ENCODE data around the gene SLC13A2.

SLC13A2 gene

GRCh38 chr17:28492352-28493310, 19.2 kb downstream of the SLC13A2 start:
- CTCF ChIA-PET = no interaction called here
- TF ChIP-seq BHLHE40 (IDR thresholded peaks at IDR 0.05; ENCODE audit: borderline replicate concordance) = no peak
- no peak for TF ChIP-seq LEF1 (IDR thresholded peaks at IDR 0.05; ENCODE audit: borderline replicate concordance)
- TF ChIP-seq NFRKB (IDR thresholded peaks at IDR 0.05) = no peak
- TF ChIP-seq SUZ12 (IDR thresholded peaks at IDR 0.05) = no peak
- TF ChIP-seq ZNF384 (IDR thresholded peaks at IDR 0.05) = no peak
- TF ChIP-seq ARNT (IDR thresholded peaks at IDR 0.05) = no peak
- TF ChIP-seq L3MBTL2 (conservative IDR thresholded peaks at IDR 0.05) = no peak
- TF ChIP-seq PKNOX1 (IDR thresholded peaks at IDR 0.05) = no peak
- no peak for TF ChIP-seq ELF4 (IDR thresholded peaks at IDR 0.05)
- TF ChIP-seq SP1 (IDR thresholded peaks at IDR 0.05) = no peak
- no peak for TF ChIP-seq FOXA1 (IDR thresholded peaks at IDR 0.05)
- no peak for TF ChIP-seq TARDBP (IDR thresholded peaks at IDR 0.05)
- TF ChIP-seq FOXK2 (IDR thresholded peaks at IDR 0.05) = no peak
- TF ChIP-seq CTBP1 (IDR thresholded peaks at IDR 0.05; ENCODE audit: borderline replicate concordance) = no peak
- TF ChIP-seq FOXM1 (IDR thresholded peaks at IDR 0.05; ENCODE audit: borderline replicate concordance) = no peak
- no peak for TF ChIP-seq HDGF (IDR thresholded peaks at IDR 0.05; ENCODE audit: borderline replicate concordance)
- POLR2A ChIA-PET = no interaction called here
- no peak for DNase-seq (ENCODE audit: extremely low spot score)

- POLR2A ChIA-PET = no interaction called here
- DNase-seq (ENCODE audit: extremely low spot score) = no peak
- no peak for TF ChIP-seq NFRKB (IDR thresholded peaks at IDR 0.05)
- TF ChIP-seq SP1 (IDR thresholded peaks at IDR 0.05) = no peak
- no peak for TF ChIP-seq L3MBTL2 (conservative IDR thresholded peaks at IDR 0.05)
- CTCF ChIA-PET = interaction anchor here (1.6 to 2.4 kb wide), 2 partner anchors 43 to 47 kb away, joined by 8 to 14 read pairs; no protein-coding TSS in a partner anchor
These were observed 20.0 kb downstream of the SLC13A2 start for GRCh38 chr17:28493460-28493859.

- CTCF ChIA-PET = interaction anchor here (0.6 to 2.4 kb wide), 6 partner anchors 9 to 57 kb away, joined by 3 to 14 read pairs (median 4); no protein-coding TSS in a partner anchor
These were observed 21.2 kb downstream of the SLC13A2 start for GRCh38 chr17:28494445-28495188.

GRCh38 chr17:28495635-28496034, 22.2 kb downstream of the SLC13A2 start:
- TF ChIP-seq LEF1 (IDR thresholded peaks at IDR 0.05; ENCODE audit: borderline replicate concordance) (no peak), BHLHE40 (IDR thresholded peaks at IDR 0.05; ENCODE audit: borderline replicate concordance) (no peak), ARNT (IDR thresholded peaks at IDR 0.05) (no peak)
- ChIA-PET POLR2A (interaction anchor here (1.7 kb wide), 2 partner anchors 39 to 76 kb away, joined by 5 to 7 read pairs; partner anchors contain the start of gene PIGS), CTCF (interaction anchor here (0.6 to 2.4 kb wide), 8 partner anchors 8 to 117 kb away, joined by 3 to 14 read pairs (median 3); partner anchors contain the start of gene UNC119)
- DNase-seq (ENCODE audit: extremely low spot score) = no peak

More at GRCh38 chr17:28494445-28495188, 21.2 kb downstream of the SLC13A2 start:
- no peak for TF ChIP-seq L3MBTL2 (conservative IDR thresholded peaks at IDR 0.05)
- no peak for TF ChIP-seq SUZ12 (IDR thresholded peaks at IDR 0.05)
- no peak for TF ChIP-seq LEF1 (IDR thresholded peaks at IDR 0.05; ENCODE audit: borderline replicate concordance)
- TF ChIP-seq ARNT (IDR thresholded peaks at IDR 0.05) = no peak
- no peak for TF ChIP-seq CTBP1 (IDR thresholded peaks at IDR 0.05; ENCODE audit: borderline replicate concordance)
- TF ChIP-seq NFRKB (IDR thresholded peaks at IDR 0.05) = no peak
- no peak for TF ChIP-seq PKNOX1 (IDR thresholded peaks at IDR 0.05)
- TF ChIP-seq FOXA1 (IDR thresholded peaks at IDR 0.05) = no peak
- no peak for TF ChIP-seq FOXM1 (IDR thresholded peaks at IDR 0.05; ENCODE audit: borderline replicate concordance)
- POLR2A ChIA-PET = interaction anchor here (1.7 kb wide), 2 partner anchors 40 to 77 kb away, joined by 5 to 7 read pairs; partner anchors contain the start of gene PIGS
- peak; percentile 78 for DNase-seq (ENCODE audit: extremely low spot score)

- ChIA-PET POLR2A (interaction anchor here (1.6 kb wide), 1 partner anchor 55 kb away, joined by 4 read pairs; the partner anchor contains the start of gene UNC119), CTCF (interaction anchor here (1.0 kb wide), 1 partner anchor 42 kb away, joined by 3 read pairs; no protein-coding TSS in a partner anchor)
- TF ChIP-seq ZNF384 (IDR thresholded peaks at IDR 0.05) (no peak), ARNT (IDR thresholded peaks at IDR 0.05) (no peak), SP1 (IDR thresholded peaks at IDR 0.05) (no peak), L3MBTL2 (conservative IDR thresholded peaks at IDR 0.05) (no peak), HDGF (IDR thresholded peaks at IDR 0.05; ENCODE audit: borderline replicate concordance) (no peak), CTBP1 (IDR thresholded peaks at IDR 0.05; ENCODE audit: borderline replicate concordance) (no peak), FOXA1 (IDR thresholded peaks at IDR 0.05) (no peak), TARDBP (IDR thresholded peaks at IDR 0.05) (no peak), PKNOX1 (IDR thresholded peaks at IDR 0.05) (no peak), FOXM1 (IDR thresholded peaks at IDR 0.05; ENCODE audit: borderline replicate concordance) (no peak), SUZ12 (IDR thresholded peaks at IDR 0.05) (no peak), ELF4 (IDR thresholded peaks at IDR 0.05) (no peak), NFRKB (IDR thresholded peaks at IDR 0.05) (no peak), FOXK2 (IDR thresholded peaks at IDR 0.05) (no peak), BHLHE40 (IDR thresholded peaks at IDR 0.05; ENCODE audit: borderline replicate concordance) (no peak), LEF1 (IDR thresholded peaks at IDR 0.05; ENCODE audit: borderline replicate concordance) (no peak)
- DNase-seq (ENCODE audit: extremely low spot score) = no peak
These were observed 24.5 kb downstream of the SLC13A2 start for GRCh38 chr17:28497931-28498330.
